HG02763 (cell line): ENCODE results near the gene P2RY13.

Experiments
- ATAC-seq: cut with Tn5 transposase; IDR thresholded peaks from one replicate; pipeline ENCODE4 v1.9.1; 2021; ENCODE audit warnings: mild to moderate bottlenecking, moderate library complexity; ENCODE audit not compliant: unreplicated experiment

The P2RY13 gene

DNA sequence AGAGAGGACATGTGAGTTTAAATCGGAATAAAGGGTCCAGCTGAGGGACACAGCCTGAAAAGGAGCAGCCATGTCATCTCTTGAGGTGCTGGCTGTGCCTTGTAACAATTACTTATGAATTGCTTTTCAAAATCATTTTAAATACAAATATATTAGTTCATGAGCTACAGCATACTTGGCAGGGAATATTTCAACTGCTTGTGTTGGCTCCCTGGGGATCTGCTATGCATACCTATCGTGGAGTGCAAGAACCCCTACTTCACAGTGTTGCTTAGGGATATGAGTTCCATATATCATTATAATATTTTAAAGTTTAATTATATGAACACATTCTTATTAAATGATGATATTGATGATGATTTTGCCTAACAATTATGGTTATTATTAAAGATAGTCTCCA is 31.9 kb downstream of the P2RY13 start:
- no peak for ATAC-seq

DNA sequence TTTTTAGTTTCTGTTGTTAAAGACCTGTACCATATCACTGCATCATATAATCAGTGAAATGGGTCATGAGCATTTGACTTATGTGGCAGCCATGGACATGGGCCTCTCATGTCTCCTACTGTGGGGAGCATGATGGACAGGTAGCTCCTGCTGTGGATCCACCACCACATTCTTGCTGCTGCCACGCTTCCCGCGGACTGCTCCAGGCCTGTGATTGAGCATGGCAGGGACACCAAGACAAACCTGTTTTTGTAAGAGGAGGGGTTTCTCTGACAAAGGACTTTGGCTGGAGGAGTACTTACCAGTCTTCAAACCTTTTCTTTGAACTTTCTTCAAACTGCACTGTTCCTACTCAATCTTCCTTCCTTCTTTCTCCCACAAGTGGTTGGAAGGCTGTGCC is 33.1 kb downstream of the P2RY13 start:
- no peak for ATAC-seq

DNA sequence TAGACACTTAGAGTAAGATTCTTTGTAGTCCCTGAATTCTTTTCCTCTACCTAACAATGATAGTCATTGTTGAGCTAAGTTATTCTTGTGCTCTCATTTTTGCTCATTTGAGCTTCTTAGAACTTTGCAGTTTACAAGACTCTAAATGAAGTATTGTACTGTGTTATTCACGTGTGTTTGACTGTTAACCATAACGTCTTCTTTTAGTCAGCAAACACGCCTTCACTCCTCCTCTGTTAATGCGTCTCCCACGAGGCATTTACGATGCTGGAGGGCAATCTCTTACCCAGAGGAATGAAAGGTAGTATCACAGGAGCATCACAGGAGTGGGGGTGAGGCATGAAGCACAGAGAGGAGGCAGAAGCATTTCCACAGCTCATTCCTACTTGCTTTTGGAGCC is 36.2 kb downstream of the P2RY13 start:
- ATAC-seq: no peak

DNA sequence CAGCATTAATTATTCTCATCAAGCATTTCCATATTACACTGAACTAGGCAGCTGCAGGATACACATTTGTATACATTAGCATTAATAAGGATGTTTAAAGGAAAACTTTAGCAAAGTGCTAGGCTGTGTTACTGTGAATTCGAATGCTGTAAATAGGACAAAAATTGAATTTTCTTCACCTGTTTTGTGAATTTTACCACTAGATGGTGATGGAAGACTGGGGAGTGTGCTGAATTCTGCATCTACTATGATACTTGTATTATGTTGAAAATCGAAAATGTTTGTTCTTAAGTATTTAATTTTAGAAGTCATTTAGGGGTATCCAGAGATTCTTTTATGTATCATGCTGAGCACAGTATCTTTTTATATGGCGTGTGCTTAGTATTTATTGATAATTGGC is 38.7 kb downstream of the P2RY13 start:
- ATAC-seq: no peak

DNA sequence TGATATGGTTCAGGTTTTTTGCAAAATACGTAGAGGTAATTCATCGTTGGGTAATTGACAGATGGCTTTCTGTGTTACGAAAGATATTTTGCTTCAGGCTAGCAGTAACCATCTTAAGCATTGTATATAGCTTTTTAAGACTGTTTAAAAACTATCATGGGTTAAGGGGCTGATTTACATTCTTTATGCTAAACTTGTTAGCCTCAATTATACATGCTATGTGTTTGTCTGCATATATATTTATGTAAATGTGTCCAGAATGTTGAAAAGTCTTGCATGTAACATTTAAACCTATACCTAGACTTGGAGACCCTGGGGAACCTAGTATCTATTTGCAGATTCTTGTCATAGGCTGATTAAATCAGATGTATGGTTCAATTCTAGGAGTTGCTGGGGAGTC is 39.9 kb downstream of the P2RY13 start:
- ATAC-seq: no peak

DNA sequence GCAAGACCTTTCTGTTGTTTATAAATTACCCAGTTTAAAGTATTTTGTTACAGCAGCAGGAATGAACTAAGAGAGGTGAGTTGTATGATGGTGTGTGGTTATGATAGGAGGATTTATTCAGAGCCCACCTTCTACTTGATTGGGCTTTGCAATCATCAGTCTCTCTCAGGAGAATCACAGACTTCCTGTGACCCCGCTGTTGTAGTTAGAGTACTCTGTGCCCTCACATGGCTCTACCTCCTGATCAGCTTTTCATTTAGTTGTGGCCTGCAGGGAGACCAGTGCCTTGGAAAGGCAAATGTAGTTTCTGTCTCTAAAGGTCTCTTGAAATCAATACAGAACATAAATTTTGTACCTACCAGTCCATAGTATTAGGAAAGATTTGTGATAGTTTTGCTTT is 43.4 kb downstream of the P2RY13 start:
- ATAC-seq: no peak

DNA sequence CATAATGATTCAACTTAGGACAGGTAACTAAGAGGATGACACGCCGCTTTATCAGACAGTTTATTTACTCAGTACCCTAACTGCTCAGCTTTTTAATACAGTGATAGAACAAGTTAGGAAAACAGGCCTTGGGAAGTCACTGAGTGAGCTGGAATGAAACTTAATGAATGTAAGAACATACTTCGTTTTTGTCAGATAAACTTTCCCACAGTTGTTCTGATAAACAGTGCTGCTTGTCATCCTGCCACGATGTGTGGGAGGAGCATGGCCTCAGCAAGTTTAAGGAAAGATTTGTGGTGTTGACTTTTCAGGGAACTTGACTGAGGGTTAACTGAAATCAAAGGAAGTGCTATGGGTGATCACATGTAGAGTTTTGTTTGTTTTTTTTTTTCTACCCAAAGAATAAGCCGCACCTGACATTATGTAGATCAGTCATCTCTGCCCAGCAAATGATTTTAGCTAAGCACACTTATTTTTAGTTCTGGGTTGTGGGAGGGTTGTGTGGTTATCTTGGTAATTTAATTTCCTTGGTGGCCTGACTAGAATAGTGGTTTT is 45.4 kb downstream of the P2RY13 start:
- ATAC-seq: no peak

DNA sequence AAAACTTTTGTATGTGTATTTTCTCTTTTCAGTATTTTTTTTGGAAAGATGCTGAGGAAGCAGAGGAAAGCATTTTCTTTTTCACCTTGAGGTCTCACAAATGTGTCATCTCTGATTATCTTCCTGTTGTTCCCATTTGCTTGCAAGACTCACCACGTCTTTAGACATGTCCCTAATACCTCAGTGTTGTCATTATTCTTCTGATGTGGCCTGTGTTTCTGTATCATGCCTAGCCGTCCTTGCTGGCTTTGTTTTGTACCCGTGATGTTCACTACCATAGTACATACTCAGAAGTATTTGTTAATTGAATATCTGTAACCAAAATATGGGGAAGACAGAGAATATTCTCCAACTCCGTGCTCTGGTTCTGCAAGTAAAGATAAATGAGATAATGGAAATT is 46.0 kb downstream of the P2RY13 start:
- no peak for ATAC-seq

DNA sequence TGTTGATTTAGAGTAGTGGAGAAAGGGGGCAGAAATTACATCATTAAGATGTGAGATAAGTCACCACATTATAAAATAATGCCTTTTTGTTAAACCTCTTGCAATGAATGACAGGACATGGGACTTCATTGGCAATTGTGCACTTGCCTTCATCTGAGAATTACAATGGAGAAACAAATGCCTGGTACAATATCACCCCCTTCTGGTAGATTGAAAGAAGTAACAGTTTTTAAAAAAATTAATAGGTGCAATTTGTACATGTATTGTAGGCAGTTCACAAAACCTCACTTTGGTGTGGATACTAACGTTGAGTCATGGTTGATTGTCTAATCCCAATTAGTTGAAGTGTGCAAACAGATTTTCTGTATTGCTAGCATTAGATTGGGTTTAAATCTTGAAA is 46.4 kb downstream of the P2RY13 start:
- ATAC-seq: no peak

DNA sequence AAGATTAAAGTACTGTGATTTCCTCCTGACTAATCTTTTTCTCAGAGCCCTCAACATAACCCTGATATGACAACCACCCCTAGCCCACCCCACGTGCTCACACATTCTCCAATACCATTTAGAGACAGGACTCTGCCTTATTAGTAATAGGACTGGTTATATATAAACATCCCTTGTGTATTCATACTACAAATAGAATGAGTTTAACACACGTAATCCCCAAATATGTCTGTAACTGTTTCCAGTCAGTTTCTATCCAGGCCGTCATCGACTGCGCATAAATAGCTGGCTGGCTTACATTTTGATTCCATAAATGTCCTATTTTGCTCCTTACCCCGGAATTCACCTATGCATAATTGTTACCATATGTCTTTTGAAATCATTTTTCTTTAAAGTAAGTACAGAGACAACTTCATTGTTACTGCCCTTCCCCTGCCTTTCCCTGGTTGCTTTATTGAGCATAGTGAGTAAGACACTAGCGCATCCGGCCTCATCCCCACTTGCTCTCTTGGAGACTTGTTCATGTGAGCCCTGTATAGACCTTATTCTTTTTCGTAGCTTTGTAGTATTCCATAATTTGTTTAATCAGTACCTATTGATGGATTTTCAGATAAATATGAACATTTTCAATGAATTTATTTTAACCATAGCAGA is 47.6 kb downstream of the P2RY13 start:
- no peak for ATAC-seq

DNA sequence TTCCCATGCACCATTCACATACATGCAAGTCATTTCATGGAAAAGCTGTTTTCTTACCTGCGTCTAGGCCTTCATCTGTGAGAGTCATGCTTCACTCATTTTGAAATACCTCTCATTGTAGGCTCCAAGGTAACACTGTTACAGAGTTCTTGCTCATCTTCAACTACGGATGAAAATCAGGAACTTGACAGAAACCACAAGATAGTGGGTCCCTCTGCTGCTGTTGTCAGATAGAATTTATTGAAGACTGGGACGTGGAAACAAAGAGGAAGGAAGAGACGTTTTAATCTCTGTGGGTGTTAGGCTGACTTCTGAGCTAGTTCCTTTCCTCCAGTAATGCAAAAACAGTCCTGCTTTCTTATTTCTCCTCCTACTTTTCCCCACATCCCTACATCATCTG is 51.1 kb downstream of the P2RY13 start, which contains the start of gene P2RY14:
P2RY14 (minus strand) TSS at position 313 of the 400 bp plus-strand sequence. CDS start 64,226 bp downstream, outside the sequence.
- ATAC-seq: no peak

DNA sequence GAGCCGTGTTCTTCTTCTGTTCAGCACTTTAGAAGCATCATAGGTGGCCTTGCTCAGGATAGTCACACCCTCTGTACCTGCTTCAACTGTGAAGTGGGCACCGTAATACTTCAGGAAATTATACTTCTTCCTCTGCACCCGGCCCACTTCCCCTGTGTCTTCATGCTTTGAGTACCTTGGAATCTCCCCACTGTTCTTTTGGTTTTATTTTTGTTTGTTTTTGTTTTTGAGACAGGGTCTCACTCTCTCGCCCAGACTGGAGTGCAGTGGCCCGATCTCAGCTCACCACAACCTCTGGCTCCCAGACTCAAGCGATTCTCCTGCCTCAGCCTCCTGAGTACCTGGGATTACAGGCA is 52.7 kb downstream of the P2RY13 start:
- no peak for ATAC-seq
